SIG-M5 (cell line): Measurements from ENCODE around the gene SERINC4.
"Not testable (repeated sequence)": the region's sequence is repeated elsewhere in the genome, so short reads cannot be mapped to it uniquely, and the experiment has no call there.

ENCODE experiments used
- DNase-seq: peaks from one replicate; lab custom pipeline; 2025; lab: John Stamatoyannopoulos, UW

The SERINC4 gene

GRCh38 chr15:43749690-43750345 lies 50.2 kb downstream of the SERINC4 start:
- no peak for DNase-seq

GRCh38 chr15:43748376-43748775 lies 51.6 kb downstream of the SERINC4 start:
- no peak for DNase-seq

- DNase-seq = not testable (repeated sequence)
These were observed 53.1 kb downstream of the SERINC4 start for GRCh38 chr15:43746903-43747309.

GRCh38 chr15:43746245-43746902 lies 53.6 kb downstream of the SERINC4 start, which contains the start of gene PDIA3:
TSS of gene PDIA3 (plus strand) at chr15:43746438. CDS start at chr15:43746540, 102 bp downstream.
- not testable (repeated sequence) for DNase-seq
